ENCODE measurements around the gene CRB2.

CRB2 gene

GRCh38 chr9:123382653-123383511 is 26.9 kb downstream of the CRB2 start:
- DNase-seq (ENCODE audit: low spot score), result no peak
- TF ChIP-seq, protein P1, sequence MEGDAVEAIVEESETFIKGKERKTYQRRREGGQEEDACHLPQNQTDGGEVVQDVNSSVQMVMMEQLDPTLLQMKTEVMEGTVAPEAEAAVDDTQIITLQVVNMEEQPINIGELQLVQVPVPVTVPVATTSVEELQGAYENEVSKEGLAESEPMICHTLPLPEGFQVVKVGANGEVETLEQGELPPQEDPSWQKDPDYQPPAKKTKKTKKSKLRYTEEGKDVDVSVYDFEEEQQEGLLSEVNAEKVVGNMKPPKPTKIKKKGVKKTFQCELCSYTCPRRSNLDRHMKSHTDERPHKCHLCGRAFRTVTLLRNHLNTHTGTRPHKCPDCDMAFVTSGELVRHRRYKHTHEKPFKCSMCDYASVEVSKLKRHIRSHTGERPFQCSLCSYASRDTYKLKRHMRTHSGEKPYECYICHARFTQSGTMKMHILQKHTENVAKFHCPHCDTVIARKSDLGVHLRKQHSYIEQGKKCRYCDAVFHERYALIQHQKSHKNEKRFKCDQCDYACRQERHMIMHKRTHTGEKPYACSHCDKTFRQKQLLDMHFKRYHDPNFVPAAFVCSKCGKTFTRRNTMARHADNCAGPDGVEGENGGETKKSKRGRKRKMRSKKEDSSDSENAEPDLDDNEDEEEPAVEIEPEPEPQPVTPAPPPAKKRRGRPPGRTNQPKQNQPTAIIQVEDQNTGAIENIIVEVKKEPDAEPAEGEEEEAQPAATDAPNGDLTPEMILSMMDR (IDR thresholded peaks at IDR 0.05), result no peak

GRCh38 chr9:123383512-123384170 is 27.6 kb downstream of the CRB2 start:
- no peak for DNase-seq (ENCODE audit: low spot score)
- TF ChIP-seq, protein P1 (IDR thresholded peaks at IDR 0.05), result no peak
- H3K27ac ChIP-seq, result no peak overlapping the region
- no peak overlapping the region for H3K4me3 ChIP-seq

More at GRCh38 chr9:123382653-123383511, 26.9 kb downstream of the CRB2 start:
- H3K27ac ChIP-seq, result no peak overlapping the region
- no peak overlapping the region for H3K4me3 ChIP-seq

- no peak for DNase-seq (ENCODE audit: low spot score)
- TF ChIP-seq, protein P1 (IDR thresholded peaks at IDR 0.05), result no peak
- H3K27ac ChIP-seq, result no peak overlapping the region
- no peak overlapping the region for H3K4me3 ChIP-seq
These were observed 31.7 kb downstream of the CRB2 start for GRCh38 chr9:123387686-123388085.

GRCh38 chr9:123389070-123389469 is 33.1 kb downstream of the CRB2 start:
- no peak for DNase-seq (ENCODE audit: low spot score)
- no peak overlapping the region for H3K27ac ChIP-seq
- TF ChIP-seq, protein P1 (IDR thresholded peaks at IDR 0.05), result no peak
- no peak overlapping the region for H3K4me3 ChIP-seq

DNA sequence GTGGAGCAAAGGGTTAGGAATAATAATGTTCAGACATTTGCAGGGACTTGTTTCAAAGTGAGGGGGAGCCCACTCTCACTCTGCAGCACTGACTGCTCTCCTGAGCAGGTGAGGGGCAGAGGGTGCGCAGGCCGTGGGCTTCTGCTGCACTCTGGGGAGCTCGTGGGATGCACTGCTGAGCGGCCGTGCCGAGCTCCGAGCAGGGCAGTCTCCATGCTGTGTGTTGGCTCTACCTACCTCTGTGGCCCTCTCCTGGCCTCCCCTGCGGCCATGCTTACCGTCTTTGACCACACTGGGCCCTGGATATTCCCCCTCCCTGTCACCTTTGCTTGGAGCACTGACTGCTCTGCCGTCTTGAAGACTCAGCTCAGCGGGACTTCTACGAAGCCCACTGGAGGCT is 33.7 kb downstream of the CRB2 start:
- no peak overlapping the region for H3K27ac ChIP-seq
- no peak for DNase-seq (ENCODE audit: low spot score)
- TF ChIP-seq, protein P1 (IDR thresholded peaks at IDR 0.05), result no peak
- no peak overlapping the region for H3K4me3 ChIP-seq

- Histone ChIP-seq H3K27ac (no peak overlapping the region), H3K4me3 (no peak overlapping the region)
- no peak for DNase-seq (ENCODE audit: low spot score)
- TF ChIP-seq, protein P1 (IDR thresholded peaks at IDR 0.05), result no peak
These were observed 34.5 kb downstream of the CRB2 start for GRCh38 chr9:123390337-123391135.

Data from coronary artery (tissue), 2 donors.